Measurements from ENCODE around the gene DQX1. TPM values are rescaled to one million over a fixed set of nuclear protein-coding genes. Genes with fewer than 3 reads are reported as not detected.

Gene DQX1
- total RNA-seq, 5 donors from 2014 or later (not counting 1 experiment from before 2014, with no cell fraction given), result 0.33 to 0.76 (median 0.47) TPM; not detected in 2

- ATAC-seq (replicated peaks in 1 of 4) (peak in 3 of 4 experiments; percentile 13 to 24 (median 18)), DNase-seq (peak in 1 of 35 experiments; percentile 33)
- Mint-ChIP-seq H3K27ac (no peak within 1 kb of the TSS), H3K27me3 (peaks cover 47 to 66% of the 10 kb centered on the region in 2 donors), H3K36me3 (no peaks in the 10 kb centered on the region), H3K4me3 (peak within 1 kb of the TSS; percentile 65 to 74 (median 70)), H3K9me3 (no peaks in the 10 kb centered on the region), H3K4me1 (peaks cover 14 to 29% (median 21%) of the 10 kb centered on the region in 3 donors)
- H3K27ac ChIP-seq (ENCODE audit: low read length), result no peak within 1 kb of the TSS
- H3K27me3 ChIP-seq (replicated peaks in 1 of 2; ENCODE audit: control insufficient read depth in 2 of 2, extremely low read depth in 1 of 2, insufficient read depth in 2 of 2, low read length in 1 of 2), result peaks cover 12 to 85% of the 10 kb centered on the region in 2 experiments
- H3K36me3 ChIP-seq (ENCODE audit: control insufficient read depth in 2 of 2, extremely low read depth in 1 of 2, insufficient read depth in 1 of 2, low read length in 1 of 2), result no peaks in the 10 kb centered on the region
- ChIA-PET CTCF (no interaction called here), POLR2A (interaction anchor here in 1 of 2 donors (0.5 to 0.6 kb wide), 2 partner anchors 70 to 172 kb away, joined by 3 read pairs; no protein-coding TSS in a partner anchor)
- WGBS (ENCODE audit: insufficient coverage), result 5% methylated on average over 70 of the region's 82 CpGs
- no peaks in the 10 kb centered on the region for H3K9me3 ChIP-seq
- peak within 1 kb of the TSS; percentile 18 to 50 for H3K4me3 ChIP-seq (ENCODE audit: control insufficient read depth in 1 of 2, extremely low read depth in 1 of 2, low read length in 1 of 2)
- H3K4me1 ChIP-seq (ENCODE audit: control insufficient read depth in 1 of 2, extremely low read depth in 1 of 2, insufficient read depth in 2 of 2, low read length in 2 of 2), result peaks cover 7 to 36% of the 10 kb centered on the region in 2 experiments
Observed at GRCh38 chr2:74514368-74515270, 11.4 kb downstream of the DQX1 start, which contains the start of gene TLX2. Gene TLX2, plus strand, starts transcription at chr2:74514450. Its CDS starts 357 bp downstream, at chr2:74514807.

GRCh38 chr2:74513605-74514367 lies 12.2 kb downstream of the DQX1 start:
- CTCF ChIA-PET, result no interaction called here
- ATAC-seq (replicated peaks in 1 of 4) (peak in 2 of 4 experiments; percentile 20 to 24), DNase-seq (peak in 4 of 35 experiments; percentile 14 to 38 (median 22))
- no peaks in the 10 kb centered on the region for H3K36me3 ChIP-seq (ENCODE audit: control insufficient read depth in 2 of 2, extremely low read depth in 1 of 2, insufficient read depth in 1 of 2, low read length in 1 of 2)
- H3K4me1 ChIP-seq (ENCODE audit: control insufficient read depth in 1 of 2, extremely low read depth in 1 of 2, insufficient read depth in 2 of 2, low read length in 2 of 2), result peaks cover 7 to 36% of the 10 kb centered on the region in 2 experiments
- no peak overlapping the region for H3K27ac Mint-ChIP-seq
- H3K27ac ChIP-seq (ENCODE audit: low read length), result no peak overlapping the region
- H3K4me3 Mint-ChIP-seq, result peak overlapping the region; percentile 39 to 55 (median 39)
- peaks cover 15 to 30% (median 21%) of the 10 kb centered on the region in 3 donors for H3K4me1 Mint-ChIP-seq
- H3K9me3 Mint-ChIP-seq, result no peaks in the 10 kb centered on the region
- H3K36me3 Mint-ChIP-seq, result no peaks in the 10 kb centered on the region
- H3K9me3 ChIP-seq, result no peaks in the 10 kb centered on the region
- 8% methylated on average over 47 of the region's 52 CpGs for WGBS (ENCODE audit: insufficient coverage)
- peaks cover 12 to 78% of the 10 kb centered on the region in 2 experiments for H3K27me3 ChIP-seq (replicated peaks in 1 of 2; ENCODE audit: control insufficient read depth in 2 of 2, extremely low read depth in 1 of 2, insufficient read depth in 2 of 2, low read length in 1 of 2)
- POLR2A ChIA-PET, result no interaction called here
- peak overlapping the region in 1 of 2 donors; percentile 18 for H3K4me3 ChIP-seq (ENCODE audit: control insufficient read depth in 1 of 2, extremely low read depth in 1 of 2, low read length in 1 of 2)
- peaks cover 42 to 58% of the 10 kb centered on the region in 2 donors for H3K27me3 Mint-ChIP-seq

- ChIA-PET CTCF (no interaction called here), POLR2A (no interaction called here)
- Histone ChIP-seq H3K4me1 (ENCODE audit: control insufficient read depth in 1 of 2, extremely low read depth in 1 of 2, insufficient read depth in 2 of 2, low read length in 2 of 2) (peaks cover 10 to 42% of the 10 kb centered on the region in 2 experiments), H3K9me3 (no peaks in the 10 kb centered on the region), H3K27me3 (replicated peaks in 1 of 2; ENCODE audit: control insufficient read depth in 2 of 2, extremely low read depth in 1 of 2, insufficient read depth in 2 of 2, low read length in 1 of 2) (peaks cover 12 to 72% of the 10 kb centered on the region in 2 experiments), H3K4me3 (ENCODE audit: control insufficient read depth in 1 of 2, extremely low read depth in 1 of 2, low read length in 1 of 2) (no peak overlapping the region), H3K27ac (ENCODE audit: low read length) (no peak overlapping the region), H3K36me3 (ENCODE audit: control insufficient read depth in 2 of 2, extremely low read depth in 1 of 2, insufficient read depth in 1 of 2, low read length in 1 of 2) (no peaks in the 10 kb centered on the region)
- DNase-seq (no peak), ATAC-seq (replicated peaks in 1 of 4) (no peak)
- peak overlapping the region in 1 of 2 donors; percentile 23 for H3K27ac Mint-ChIP-seq
- H3K4me3 Mint-ChIP-seq, result peak overlapping the region in 1 of 3 donors; percentile 55
- peaks cover 34 to 50% of the 10 kb centered on the region in 2 donors for H3K27me3 Mint-ChIP-seq
- WGBS (ENCODE audit: insufficient coverage), result 18% methylated on average over 24 of the region's 36 CpGs
- peaks cover 23 to 38% (median 28%) of the 10 kb centered on the region in 3 donors for H3K4me1 Mint-ChIP-seq
- no peaks in the 10 kb centered on the region for H3K9me3 Mint-ChIP-seq
- H3K36me3 Mint-ChIP-seq, result no peaks in the 10 kb centered on the region
Observed at GRCh38 chr2:74512744-74513604, 13.1 kb downstream of the DQX1 start.

- peak overlapping the region in 1 of 2 donors; percentile 19 for H3K27ac Mint-ChIP-seq
- WGBS (ENCODE audit: insufficient coverage), result 58% methylated on average over 3 of the region's 11 CpGs
Observed at GRCh38 chr2:74511104-74511989, 14.7 kb downstream of the DQX1 start.

GRCh38 chr2:74510272-74510671 lies 15.8 kb downstream of the DQX1 start:
- no peak overlapping the region for H3K4me3 Mint-ChIP-seq
- H3K4me3 ChIP-seq (ENCODE audit: control insufficient read depth in 1 of 2, extremely low read depth in 1 of 2, low read length in 1 of 2), result no peak overlapping the region
- H3K27me3 ChIP-seq (replicated peaks in 1 of 2; ENCODE audit: control insufficient read depth in 2 of 2, extremely low read depth in 1 of 2, insufficient read depth in 2 of 2, low read length in 1 of 2), result peaks cover 7 to 62% of the 10 kb centered on the region in 2 experiments
- DNase-seq (no peak), ATAC-seq (replicated peaks in 1 of 4) (no peak)
- H3K4me1 ChIP-seq (ENCODE audit: control insufficient read depth in 1 of 2, extremely low read depth in 1 of 2, insufficient read depth in 2 of 2, low read length in 2 of 2), result peaks cover 15 to 48% of the 10 kb centered on the region in 2 experiments
- H3K27me3 Mint-ChIP-seq, result peaks cover 20 to 36% of the 10 kb centered on the region in 2 donors
- H3K9me3 Mint-ChIP-seq, result no peaks in the 10 kb centered on the region
- peaks cover 6 to 8% of the 10 kb centered on the region in 2 donors for H3K36me3 ChIP-seq (ENCODE audit: control insufficient read depth in 2 of 2, extremely low read depth in 1 of 2, insufficient read depth in 1 of 2, low read length in 1 of 2)
- peaks cover 15% of the 10 kb centered on the region for H3K36me3 Mint-ChIP-seq
- no peak overlapping the region for H3K27ac ChIP-seq (ENCODE audit: low read length)
- ChIA-PET POLR2A (interaction anchor here (0.6 kb wide), 2 partner anchors 39 to 292 kb away, joined by 3 to 4 read pairs; no protein-coding TSS in a partner anchor), CTCF (interaction anchor here in 1 of 2 donors (0.5 kb wide), 1 partner anchor 128 kb away, joined by 3 read pairs; no protein-coding TSS in a partner anchor)
- H3K4me1 Mint-ChIP-seq, result peaks cover 30 to 45% (median 33%) of the 10 kb centered on the region in 3 donors
- no peaks in the 10 kb centered on the region for H3K9me3 ChIP-seq
- no CpG with 5 or more reads among the region's 4 CpGs for WGBS (ENCODE audit: insufficient coverage)
- no peak overlapping the region for H3K27ac Mint-ChIP-seq

More at GRCh38 chr2:74511104-74511989, 14.7 kb downstream of the DQX1 start:
- Mint-ChIP-seq H3K4me1 (peaks cover 33 to 45% (median 36%) of the 10 kb centered on the region in 3 donors), H3K9me3 (no peaks in the 10 kb centered on the region), H3K36me3 (peaks cover 8% of the 10 kb centered on the region), H3K4me3 (no peak overlapping the region), H3K27me3 (peaks cover 23 to 36% of the 10 kb centered on the region in 2 donors)
- peaks cover 7 to 63% of the 10 kb centered on the region in 2 experiments for H3K27me3 ChIP-seq (replicated peaks in 1 of 2; ENCODE audit: control insufficient read depth in 2 of 2, extremely low read depth in 1 of 2, insufficient read depth in 2 of 2, low read length in 1 of 2)
- H3K4me1 ChIP-seq (ENCODE audit: control insufficient read depth in 1 of 2, extremely low read depth in 1 of 2, insufficient read depth in 2 of 2, low read length in 2 of 2), result peaks cover 14 to 49% of the 10 kb centered on the region in 2 experiments
- no peaks in the 10 kb centered on the region for H3K9me3 ChIP-seq
- DNase-seq, result no peak
- ATAC-seq (replicated peaks in 1 of 4), result no peak
- ChIA-PET POLR2A (no interaction called here), CTCF (no interaction called here)
- no peak overlapping the region for H3K27ac ChIP-seq (ENCODE audit: low read length)
- H3K36me3 ChIP-seq (ENCODE audit: control insufficient read depth in 2 of 2, extremely low read depth in 1 of 2, insufficient read depth in 1 of 2, low read length in 1 of 2), result no peaks in the 10 kb centered on the region
- H3K4me3 ChIP-seq (ENCODE audit: control insufficient read depth in 1 of 2, extremely low read depth in 1 of 2, low read length in 1 of 2), result no peak overlapping the region
